ENCODE data around the gene ZSCAN25.
"Not testable (repeated sequence)": the region's sequence is repeated elsewhere in the genome, so short reads cannot be mapped to it uniquely, and the experiment has no call there.

ZSCAN25 gene

GRCh38 chr7:99579956-99580777 lies 36.6 kb upstream of the ZSCAN25 start:
- no peak for DNase-seq
- TF ChIP-seq CTCF (IDR thresholded peaks at IDR 0.05) = peak in 1 of 2 experiments; percentile 6
- Histone ChIP-seq H3K36me3 (no peaks in the 10 kb centered on the region), H3K4me3 (peak overlapping the region; percentile 53 to 70), H3K9me3 (no peaks in the 10 kb centered on the region), H3K27me3 (no peaks in the 10 kb centered on the region), H3K4me1 (peaks cover 0 to 11% (median 4%) of the 10 kb centered on the region in 4 donors), H3K27ac (peak overlapping the region; percentile 32 to 40)
- intact Hi-C loops (cut with DNase I; ENCODE audit: low total_unique reads) = no loop called here

- DNase-seq; H3K27me3 ChIP-seq; H3K9me3 ChIP-seq; intact Hi-C loops (cut with DNase I; ENCODE audit: low total_unique reads); H3K36me3 ChIP-seq: not testable (repeated sequence)
- Histone ChIP-seq H3K4me1 (peaks cover 0 to 11% (median 4%) of the 10 kb centered on the region in 4 donors), H3K27ac (peak overlapping the region in 1 of 2 donors; percentile 32), H3K4me3 (peak overlapping the region; percentile 53 to 70)
These were observed 35.9 kb upstream of the ZSCAN25 start for GRCh38 chr7:99580778-99581332.

GRCh38 chr7:99588868-99589267 lies 27.9 kb upstream of the ZSCAN25 start:
- intact Hi-C loops (cut with DNase I; ENCODE audit: low total_unique reads) = no loop called here
- TF ChIP-seq CTCF (IDR thresholded peaks at IDR 0.05) = no peak
- no peak overlapping the region for H3K27ac ChIP-seq
- no peaks in the 10 kb centered on the region for H3K4me1 ChIP-seq
- no peak for DNase-seq
- H3K27me3 ChIP-seq = peaks cover 0 to 7% of the 10 kb centered on the region in 2 donors
- no peak overlapping the region for H3K4me3 ChIP-seq
- no peaks in the 10 kb centered on the region for H3K36me3 ChIP-seq
- H3K9me3 ChIP-seq = no peaks in the 10 kb centered on the region

GRCh38 chr7:99594948-99595745 lies 21.6 kb upstream of the ZSCAN25 start:
- Histone ChIP-seq H3K27me3 (no peaks in the 10 kb centered on the region), H3K4me1 (no peaks in the 10 kb centered on the region), H3K27ac (no peak overlapping the region), H3K4me3 (no peak overlapping the region), H3K9me3 (no peaks in the 10 kb centered on the region), H3K36me3 (no peaks in the 10 kb centered on the region)
- no peak for TF ChIP-seq CTCF (IDR thresholded peaks at IDR 0.05)
- no peak for DNase-seq
- intact Hi-C loops (cut with DNase I; ENCODE audit: low total_unique reads) = no loop called here

- Histone ChIP-seq H3K4me1 (no peaks in the 10 kb centered on the region), H3K36me3 (no peaks in the 10 kb centered on the region), H3K4me3 (no peak overlapping the region), H3K27ac (no peak overlapping the region), H3K9me3 (no peaks in the 10 kb centered on the region), H3K27me3 (no peaks in the 10 kb centered on the region)
- no peak for TF ChIP-seq CTCF (IDR thresholded peaks at IDR 0.05)
- no peak for DNase-seq
- intact Hi-C loops (cut with DNase I; ENCODE audit: low total_unique reads) = no loop called here
These were observed 20.3 kb upstream of the ZSCAN25 start for GRCh38 chr7:99596408-99596955.
